HepG2 (cell line): Measurements from ENCODE around the gene YIPF5. TPM values are rescaled to one million over a fixed set of nuclear protein-coding genes. Genes with fewer than 3 reads are reported as not detected.

Experiments used
- HNF4A ChIP-seq: sonication (generic); formaldehyde crosslinking; IDR thresholded peaks from 2 replicates; pipeline ENCODE4 v1.4.0; 2020; ENCODE audit warnings: missing genetic modification reagents
- IKZF1 ChIP-seq: fragments of 450-650 bp; IDR thresholded peaks from 2 replicates; pipeline ENCODE4 v1.7.1; 2016
- JDP2 ChIP-seq: sonication (generic); formaldehyde crosslinking; IDR thresholded peaks from 2 replicates; pipeline ENCODE4 v1.8.1; 2022; ENCODE audit warnings: missing genetic modification reagents, borderline replicate concordance
- MXD4 ChIP-seq: IDR thresholded peaks from 2 replicates; pipeline ENCODE4 v1.6.1; 2016; ENCODE audit warnings: mild to moderate bottlenecking, missing biosample characterization, missing genetic modification reagents
- RXRA ChIP-seq: sonication (generic); formaldehyde crosslinking; IDR thresholded peaks from 2 replicates; pipeline ENCODE4 v1.5.1; 2020; ENCODE audit warnings: missing genetic modification reagents
- SPEN ChIP-seq: sonication (generic); formaldehyde crosslinking; IDR thresholded peaks from 2 replicates; pipeline ENCODE4 v1.5.1; 2020; ENCODE audit warnings: low read depth, mild to moderate bottlenecking, missing genetic modification reagents
- TBL1XR1 ChIP-seq: fragments of 150-350 bp; IDR thresholded peaks from 2 replicates; pipeline ENCODE4 v1.6.1; 2014; ENCODE audit warnings: borderline replicate concordance, low read length; ENCODE audit not compliant: partially characterized antibody
- TCF12 ChIP-seq, 2 experiments: fragments of 450-650 bp in 1 of 2; sonication (generic) in 1 of 2; formaldehyde crosslinking in 1 of 2; IDR thresholded peaks; 2 replicates each; pipeline versions ENCODE4 v1.6.1 to v1.8.0; 2017 to 2022; ENCODE audit warnings: antibody characterized with exemption in 1 of 2, mild to moderate bottlenecking in 1 of 2, missing genetic modification reagents in 1 of 2, moderate library complexity in 1 of 2
- YY1 ChIP-seq: IDR thresholded peaks from 2 replicates; pipeline ENCODE4 v1.6.1; 2011; ENCODE audit warnings: low read length, low read depth, moderate library complexity, mild to moderate bottlenecking; ENCODE audit not compliant: insufficient read depth, insufficient replicate concordance
- ZBTB3 ChIP-seq: sonication (generic); formaldehyde crosslinking; IDR thresholded peaks from 2 replicates; pipeline ENCODE4 v1.4.0; 2020; ENCODE audit warnings: low read depth, mild to moderate bottlenecking, moderate library complexity, missing genetic modification reagents, borderline replicate concordance
- ZNF136 ChIP-seq: sonication (generic); formaldehyde crosslinking; IDR thresholded peaks from 2 replicates; pipeline ENCODE4 v1.8.1; 2022; ENCODE audit warnings: low read depth, mild to moderate bottlenecking, moderate library complexity, missing genetic modification reagents
- ZNF746 ChIP-seq: sonication (generic); formaldehyde crosslinking; IDR thresholded peaks from 2 replicates; pipeline ENCODE4 v1.8.0; 2022; ENCODE audit warnings: mild to moderate bottlenecking, missing genetic modification reagents
- ZNF841 ChIP-seq: sonication (generic); formaldehyde crosslinking; IDR thresholded peaks from 2 replicates; pipeline ENCODE4 v1.8.1; 2023; ENCODE audit warnings: missing genetic modification reagents, borderline replicate concordance
- polyA plus RNA-seq, 8 experiments: library from polyadenylated mRNA; depleted of rRNA in 3 of 8; stranded (reverse) in 7 of 8; unstranded in 1 of 8; fragments of >200 nt; fragmentation: Illumina TruSeq in 4 of 8; extraction: Trizol in 4 of 8; gene quantifications; 2 replicates each; pipeline versions ENCODE4 v1.2.1 to v1.2.3, GENCODE V29; 2011 to 2016; ENCODE audit warnings: low read depth in 4 of 8, missing spikeins in 1 of 8, mixed read lengths in 1 of 8; ENCODE audit not compliant: insufficient read depth in 1 of 8
- total RNA-seq, 5 experiments: library from RNA; depleted of rRNA; stranded (reverse); fragments of >200 nt; fragmentation: Illumina TruSeq; extraction: Trizol; gene quantifications; 2 replicates each; pipeline ENCODE4 v1.2.3, GENCODE V29; 2016; ENCODE audit warnings: low read depth in 1 of 5
- TF ChIP-seq, protein P1 (sequence below): sonication (generic); formaldehyde crosslinking; IDR thresholded peaks from 2 replicates; pipeline ENCODE4 v1.5.0; 2020; ENCODE audit warnings: missing genetic modification reagents
- TF ChIP-seq, protein P2 (sequence below), 2 experiments: sonication (generic) in 1 of 2; formaldehyde crosslinking in 1 of 2; IDR thresholded peaks; 2 replicates each; pipeline versions ENCODE4 v1.4.0 to v1.6.1; 2016 to 2020; ENCODE audit warnings: borderline replicate concordance in 1 of 2, low read depth in 1 of 2, mild to moderate bottlenecking in 1 of 2, missing genetic modification reagents in 1 of 2
- TF ChIP-seq, protein P3 (sequence below): sonication (generic); formaldehyde crosslinking; IDR thresholded peaks from 2 replicates; pipeline ENCODE4 v1.4.0; 2020; ENCODE audit warnings: missing genetic modification reagents
- TF ChIP-seq, protein P4 (sequence below): sonication (generic); formaldehyde crosslinking; IDR thresholded peaks from 2 replicates; pipeline ENCODE4 v1.4.0; 2020; ENCODE audit warnings: mild to moderate bottlenecking, missing genetic modification reagents
- TF ChIP-seq, protein P5 (sequence below): sonication (generic); formaldehyde crosslinking; IDR thresholded peaks from 2 replicates; pipeline ENCODE4 v1.5.0; 2020; ENCODE audit warnings: mild to moderate bottlenecking, missing genetic modification reagents, borderline replicate concordance

YIPF5 gene
- total and polyA plus RNA-seq, 2 of the 13 experiments (the other 11 are each of a cell fraction or from before 2014, with no cell fraction given): 61.4 to 73.6 TPM

DNA sequence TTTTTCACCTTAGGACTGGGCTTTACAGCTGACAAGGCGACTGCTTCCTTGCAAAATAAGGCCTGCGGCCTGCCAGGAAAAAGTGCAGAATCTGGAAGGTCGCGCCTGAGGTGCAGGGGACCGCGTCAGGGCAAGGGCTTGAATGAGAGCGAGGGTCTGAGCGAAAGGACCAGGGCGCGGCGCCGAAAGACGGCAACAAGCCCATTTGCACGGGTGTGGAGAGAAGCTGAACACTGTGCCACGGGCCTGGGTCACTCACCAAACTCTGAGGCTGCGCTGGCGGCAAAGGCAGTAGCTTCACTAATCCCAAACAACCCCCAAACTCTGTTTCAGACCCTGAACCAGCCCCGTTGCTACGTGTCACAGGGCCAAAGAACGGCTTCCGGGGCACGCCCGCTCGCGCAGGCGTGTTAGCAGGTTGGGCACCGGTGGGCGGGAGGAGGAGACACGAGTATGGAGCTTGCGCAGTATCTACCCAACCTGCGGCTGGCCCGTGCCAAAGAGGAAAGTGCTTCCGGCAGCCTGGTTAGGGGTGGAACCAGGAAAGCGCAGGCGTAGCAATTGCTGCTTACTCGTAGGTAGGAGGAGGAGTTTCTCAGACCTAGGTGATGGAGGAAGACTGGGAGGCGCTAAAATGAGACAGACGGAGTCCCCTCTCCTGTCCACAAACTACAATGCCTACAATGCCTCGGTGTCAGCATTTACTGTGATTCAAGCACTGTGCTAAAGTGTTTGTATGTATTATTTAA lies at the start of gene YIPF5, which contains the start of gene KCTD16 (continued):
- TF ChIP-seq, protein P1, sequence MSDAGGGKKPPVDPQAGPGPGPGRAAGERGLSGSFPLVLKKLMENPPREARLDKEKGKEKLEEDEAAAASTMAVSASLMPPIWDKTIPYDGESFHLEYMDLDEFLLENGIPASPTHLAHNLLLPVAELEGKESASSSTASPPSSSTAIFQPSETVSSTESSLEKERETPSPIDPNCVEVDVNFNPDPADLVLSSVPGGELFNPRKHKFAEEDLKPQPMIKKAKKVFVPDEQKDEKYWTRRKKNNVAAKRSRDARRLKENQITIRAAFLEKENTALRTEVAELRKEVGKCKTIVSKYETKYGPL (CRISPR knock-in tag): 0 out of 2 replicates have a peak, but pooled peaks have one; percentile 22
- TF ChIP-seq YY1 (peak; percentile 69), TCF12 (IDR thresholded peaks at IDR 0.05) (no peak), TCF12 (CRISPR knock-in tag; IDR thresholded peaks at IDR 0.05) (no peak), MXD4 (CRISPR knock-in tag) (peak; percentile 22; the same call in 1 of the 2 replicates), RXRA (peak; percentile 59; the same call in 1 of the 2 replicates), HNF4A (CRISPR knock-in tag) (peak; percentile 42), IKZF1 (no peak), TBL1XR1 (peak; percentile 70), ZNF136 (CRISPR knock-in tag) (0 out of 2 replicates have a peak, but pooled peaks have one; percentile 35), SPEN (CRISPR knock-in tag) (peak; percentile 90), ZNF841 (CRISPR knock-in tag) (no peak), ZNF746 (no peak), ZBTB3 (no peak), JDP2 (no peak)
- TF ChIP-seq, protein P2, sequence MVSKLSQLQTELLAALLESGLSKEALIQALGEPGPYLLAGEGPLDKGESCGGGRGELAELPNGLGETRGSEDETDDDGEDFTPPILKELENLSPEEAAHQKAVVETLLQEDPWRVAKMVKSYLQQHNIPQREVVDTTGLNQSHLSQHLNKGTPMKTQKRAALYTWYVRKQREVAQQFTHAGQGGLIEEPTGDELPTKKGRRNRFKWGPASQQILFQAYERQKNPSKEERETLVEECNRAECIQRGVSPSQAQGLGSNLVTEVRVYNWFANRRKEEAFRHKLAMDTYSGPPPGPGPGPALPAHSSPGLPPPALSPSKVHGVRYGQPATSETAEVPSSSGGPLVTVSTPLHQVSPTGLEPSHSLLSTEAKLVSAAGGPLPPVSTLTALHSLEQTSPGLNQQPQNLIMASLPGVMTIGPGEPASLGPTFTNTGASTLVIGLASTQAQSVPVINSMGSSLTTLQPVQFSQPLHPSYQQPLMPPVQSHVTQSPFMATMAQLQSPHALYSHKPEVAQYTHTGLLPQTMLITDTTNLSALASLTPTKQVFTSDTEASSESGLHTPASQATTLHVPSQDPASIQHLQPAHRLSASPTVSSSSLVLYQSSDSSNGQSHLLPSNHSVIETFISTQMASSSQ (IDR thresholded peaks at IDR 0.05; ENCODE audit: low read depth): no peak
- TF ChIP-seq, protein P2 (CRISPR knock-in tag; IDR thresholded peaks at IDR 0.05; ENCODE audit: borderline replicate concordance): no peak; the same call in 1 of the 2 replicates
- TF ChIP-seq, protein P3, sequence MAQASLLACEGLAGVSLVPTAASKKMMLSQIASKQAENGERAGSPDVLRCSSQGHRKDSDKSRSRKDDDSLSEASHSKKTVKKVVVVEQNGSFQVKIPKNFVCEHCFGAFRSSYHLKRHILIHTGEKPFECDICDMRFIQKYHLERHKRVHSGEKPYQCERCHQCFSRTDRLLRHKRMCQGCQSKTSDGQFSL (CRISPR knock-in tag): no peak
- TF ChIP-seq, protein P4, sequence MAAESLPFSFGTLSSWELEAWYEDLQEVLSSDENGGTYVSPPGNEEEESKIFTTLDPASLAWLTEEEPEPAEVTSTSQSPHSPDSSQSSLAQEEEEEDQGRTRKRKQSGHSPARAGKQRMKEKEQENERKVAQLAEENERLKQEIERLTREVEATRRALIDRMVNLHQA (CRISPR knock-in tag): no peak
- TF ChIP-seq, protein P5, sequence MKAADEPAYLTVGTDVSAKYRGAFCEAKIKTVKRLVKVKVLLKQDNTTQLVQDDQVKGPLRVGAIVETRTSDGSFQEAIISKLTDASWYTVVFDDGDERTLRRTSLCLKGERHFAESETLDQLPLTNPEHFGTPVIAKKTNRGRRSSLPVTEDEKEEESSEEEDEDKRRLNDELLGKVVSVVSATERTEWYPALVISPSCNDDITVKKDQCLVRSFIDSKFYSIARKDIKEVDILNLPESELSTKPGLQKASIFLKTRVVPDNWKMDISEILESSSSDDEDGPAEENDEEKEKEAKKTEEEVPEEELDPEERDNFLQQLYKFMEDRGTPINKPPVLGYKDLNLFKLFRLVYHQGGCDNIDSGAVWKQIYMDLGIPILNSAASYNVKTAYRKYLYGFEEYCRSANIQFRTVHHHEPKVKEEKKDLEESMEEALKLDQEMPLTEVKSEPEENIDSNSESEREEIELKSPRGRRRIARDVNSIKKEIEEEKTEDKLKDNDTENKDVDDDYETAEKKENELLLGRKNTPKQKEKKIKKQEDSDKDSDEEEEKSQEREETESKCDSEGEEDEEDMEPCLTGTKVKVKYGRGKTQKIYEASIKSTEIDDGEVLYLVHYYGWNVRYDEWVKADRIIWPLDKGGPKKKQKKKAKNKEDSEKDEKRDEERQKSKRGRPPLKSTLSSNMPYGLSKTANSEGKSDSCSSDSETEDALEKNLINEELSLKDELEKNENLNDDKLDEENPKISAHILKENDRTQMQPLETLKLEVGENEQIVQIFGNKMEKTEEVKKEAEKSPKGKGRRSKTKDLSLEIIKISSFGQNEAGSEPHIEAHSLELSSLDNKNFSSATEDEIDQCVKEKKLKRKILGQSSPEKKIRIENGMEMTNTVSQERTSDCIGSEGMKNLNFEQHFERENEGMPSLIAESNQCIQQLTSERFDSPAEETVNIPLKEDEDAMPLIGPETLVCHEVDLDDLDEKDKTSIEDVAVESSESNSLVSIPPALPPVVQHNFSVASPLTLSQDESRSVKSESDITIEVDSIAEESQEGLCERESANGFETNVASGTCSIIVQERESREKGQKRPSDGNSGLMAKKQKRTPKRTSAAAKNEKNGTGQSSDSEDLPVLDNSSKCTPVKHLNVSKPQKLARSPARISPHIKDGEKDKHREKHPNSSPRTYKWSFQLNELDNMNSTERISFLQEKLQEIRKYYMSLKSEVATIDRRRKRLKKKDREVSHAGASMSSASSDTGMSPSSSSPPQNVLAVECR (CRISPR knock-in tag): peak; percentile 96
